Left ventricle myocardium inferior (tissue), 1 donor: Measurements from ENCODE around the gene BRD3OS. TPM values are rescaled to one million over a fixed set of nuclear protein-coding genes. Genes with fewer than 3 reads are reported as not detected.

Experiments used
- DNase-seq: peaks from one replicate; pipeline ENCODE4 v3.0.0-alpha.2; 2020
- H3K27ac ChIP-seq: fragments of 200-600 bp; replicated peaks from 2 replicates; pipeline ENCODE4 v1.8.0; 2021
- H3K27me3 ChIP-seq: fragments of 200-600 bp; 2 replicates; pipeline ENCODE4 v1.8.0; 2021; ENCODE audit warnings: low read depth
- H3K36me3 ChIP-seq: fragments of 200-600 bp; 2 replicates; pipeline ENCODE4 v1.8.0; 2021
- H3K4me1 ChIP-seq: fragments of 200-600 bp; 2 replicates; pipeline ENCODE4 v1.8.0; 2021
- H3K4me3 ChIP-seq: fragments of 200-600 bp; 2 replicates; pipeline ENCODE4 v1.8.0; 2021; ENCODE audit warnings: mild to moderate bottlenecking, moderate library complexity
- H3K9me3 ChIP-seq: fragments of 200-600 bp; replicated peaks from 2 replicates; pipeline ENCODE4 v1.8.0; 2021
- intact Hi-C: fragments of 100-400 bp; cut with micrococcal nuclease; formaldehyde crosslinking; loops from one replicate; pipeline ENCODE4 v1.11.0; 2022
- total RNA-seq: library from RNA; stranded (reverse); fragmentation: NEBNext Ultra II Directional; extraction: Animal tissue kit (Norgen Biotek cat#: 25700); gene quantifications from one replicate; pipeline ENCODE4 v1.2.1, GENCODE V29; 2021
- TF ChIP-seq, protein P1 (sequence below): fragments of 200-600 bp; IDR thresholded peaks from 2 replicates; pipeline ENCODE4 v1.8.0; 2021; ENCODE audit warnings: antibody characterized with exemption, mild to moderate bottlenecking, borderline replicate concordance
- donor health status: DM: no; HTN: yes; CAD: no; lungs with severe emphysema.

The BRD3OS gene
- total RNA-seq, 1 donor from 2014 or later = 5.7 TPM

- TF ChIP-seq, protein P1, sequence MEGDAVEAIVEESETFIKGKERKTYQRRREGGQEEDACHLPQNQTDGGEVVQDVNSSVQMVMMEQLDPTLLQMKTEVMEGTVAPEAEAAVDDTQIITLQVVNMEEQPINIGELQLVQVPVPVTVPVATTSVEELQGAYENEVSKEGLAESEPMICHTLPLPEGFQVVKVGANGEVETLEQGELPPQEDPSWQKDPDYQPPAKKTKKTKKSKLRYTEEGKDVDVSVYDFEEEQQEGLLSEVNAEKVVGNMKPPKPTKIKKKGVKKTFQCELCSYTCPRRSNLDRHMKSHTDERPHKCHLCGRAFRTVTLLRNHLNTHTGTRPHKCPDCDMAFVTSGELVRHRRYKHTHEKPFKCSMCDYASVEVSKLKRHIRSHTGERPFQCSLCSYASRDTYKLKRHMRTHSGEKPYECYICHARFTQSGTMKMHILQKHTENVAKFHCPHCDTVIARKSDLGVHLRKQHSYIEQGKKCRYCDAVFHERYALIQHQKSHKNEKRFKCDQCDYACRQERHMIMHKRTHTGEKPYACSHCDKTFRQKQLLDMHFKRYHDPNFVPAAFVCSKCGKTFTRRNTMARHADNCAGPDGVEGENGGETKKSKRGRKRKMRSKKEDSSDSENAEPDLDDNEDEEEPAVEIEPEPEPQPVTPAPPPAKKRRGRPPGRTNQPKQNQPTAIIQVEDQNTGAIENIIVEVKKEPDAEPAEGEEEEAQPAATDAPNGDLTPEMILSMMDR = no peak
- Histone ChIP-seq H3K27ac (no peak overlapping the region), H3K36me3 (no peaks in the 10 kb centered on the region), H3K4me1 (peaks cover 94% of the 10 kb centered on the region), H3K27me3 (no peaks in the 10 kb centered on the region), H3K9me3 (no peaks in the 10 kb centered on the region), H3K4me3 (no peak overlapping the region)
- intact Hi-C loops = no loop called here
- no peak for DNase-seq
Measured at GRCh38 chr9:134060546-134060945, 35.3 kb downstream of the BRD3OS start.

- no peaks in the 10 kb centered on the region for H3K27me3 ChIP-seq
- H3K36me3 ChIP-seq = no peaks in the 10 kb centered on the region
- no peak overlapping the region for H3K27ac ChIP-seq
- TF ChIP-seq, protein P1 = no peak
- peaks cover 94% of the 10 kb centered on the region for H3K4me1 ChIP-seq
- no peak overlapping the region for H3K4me3 ChIP-seq
- DNase-seq = no peak
- no peaks in the 10 kb centered on the region for H3K9me3 ChIP-seq
- intact Hi-C loops = no loop called here
Measured at GRCh38 chr9:134061019-134061687, 35.9 kb downstream of the BRD3OS start.

GRCh38 chr9:134061688-134062371 lies 36.5 kb downstream of the BRD3OS start:
- DNase-seq = no peak
- Histone ChIP-seq H3K27ac (no peak overlapping the region), H3K4me1 (peaks cover 94% of the 10 kb centered on the region), H3K4me3 (no peak overlapping the region), H3K27me3 (no peaks in the 10 kb centered on the region), H3K9me3 (no peaks in the 10 kb centered on the region), H3K36me3 (no peaks in the 10 kb centered on the region)
- intact Hi-C loops = no loop called here
- TF ChIP-seq, protein P1 = no peak

DNA sequence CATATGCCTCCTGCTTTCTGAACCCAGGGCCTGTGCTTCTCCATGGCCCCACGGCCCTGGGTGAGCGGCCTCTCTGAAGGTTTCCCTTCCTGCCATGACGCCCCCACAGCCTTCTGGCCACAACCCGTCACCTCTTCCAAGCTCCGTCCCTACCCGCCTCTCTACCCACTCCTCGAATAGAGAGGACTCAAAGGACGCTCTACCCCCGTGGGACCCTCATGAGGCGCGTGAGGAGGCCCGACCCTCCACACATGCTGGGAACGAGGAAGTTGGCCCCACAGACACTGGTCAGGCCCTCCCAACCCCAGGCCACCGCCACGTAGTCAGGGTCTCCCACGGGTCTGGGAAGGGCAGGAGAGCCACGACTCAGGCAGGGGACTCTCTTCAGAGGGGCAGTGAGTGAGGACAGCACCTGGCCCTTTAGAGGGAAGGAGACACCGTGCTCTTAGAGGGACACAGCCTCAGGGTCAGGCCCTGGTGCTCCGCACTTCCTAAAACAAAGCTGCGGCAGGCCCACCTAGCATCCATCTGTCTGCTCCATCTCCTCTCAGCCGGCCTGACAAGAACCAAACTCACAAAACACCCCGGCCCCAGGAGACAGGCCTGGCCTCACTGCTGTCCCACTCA lies 37.3 kb downstream of the BRD3OS start:
- H3K9me3 ChIP-seq = no peaks in the 10 kb centered on the region
- H3K4me3 ChIP-seq = no peak overlapping the region
- H3K4me1 ChIP-seq = peaks cover 89% of the 10 kb centered on the region
- no peak overlapping the region for H3K27ac ChIP-seq
- TF ChIP-seq, protein P1 = no peak
- DNase-seq = peak; percentile 13
- H3K27me3 ChIP-seq = no peaks in the 10 kb centered on the region
- H3K36me3 ChIP-seq = no peaks in the 10 kb centered on the region
- intact Hi-C loops = no loop called here

GRCh38 chr9:134063088-134063570 lies 37.8 kb downstream of the BRD3OS start:
- peak; percentile 13 for DNase-seq
- H3K27me3 ChIP-seq = no peaks in the 10 kb centered on the region
- TF ChIP-seq, protein P1 = no peak
- no peaks in the 10 kb centered on the region for H3K9me3 ChIP-seq
- H3K27ac ChIP-seq = no peak overlapping the region
- no peak overlapping the region for H3K4me3 ChIP-seq
- peaks cover 84% of the 10 kb centered on the region for H3K4me1 ChIP-seq
- H3K36me3 ChIP-seq = no peaks in the 10 kb centered on the region
- intact Hi-C loops = no loop called here
